NT2/D1 (cell line): ENCODE results near the gene POLR3A.

ENCODE experiments used
- SUZ12 ChIP-seq: IDR thresholded peaks from 2 replicates; pipeline ENCODE4 v1.6.1; 2011; ENCODE audit not compliant: insufficient read length, insufficient read depth; ENCODE audit errors: extremely low read depth
- YY1 ChIP-seq: IDR thresholded peaks from 2 replicates; pipeline ENCODE4 v1.6.1; 2011; ENCODE audit not compliant: insufficient read length, insufficient read depth
- ZNF274 ChIP-seq: IDR thresholded peaks from 2 replicates; pipeline ENCODE4 v1.6.1; 2011; ENCODE audit warnings: mild to moderate bottlenecking, low read depth, low read length

DNA sequence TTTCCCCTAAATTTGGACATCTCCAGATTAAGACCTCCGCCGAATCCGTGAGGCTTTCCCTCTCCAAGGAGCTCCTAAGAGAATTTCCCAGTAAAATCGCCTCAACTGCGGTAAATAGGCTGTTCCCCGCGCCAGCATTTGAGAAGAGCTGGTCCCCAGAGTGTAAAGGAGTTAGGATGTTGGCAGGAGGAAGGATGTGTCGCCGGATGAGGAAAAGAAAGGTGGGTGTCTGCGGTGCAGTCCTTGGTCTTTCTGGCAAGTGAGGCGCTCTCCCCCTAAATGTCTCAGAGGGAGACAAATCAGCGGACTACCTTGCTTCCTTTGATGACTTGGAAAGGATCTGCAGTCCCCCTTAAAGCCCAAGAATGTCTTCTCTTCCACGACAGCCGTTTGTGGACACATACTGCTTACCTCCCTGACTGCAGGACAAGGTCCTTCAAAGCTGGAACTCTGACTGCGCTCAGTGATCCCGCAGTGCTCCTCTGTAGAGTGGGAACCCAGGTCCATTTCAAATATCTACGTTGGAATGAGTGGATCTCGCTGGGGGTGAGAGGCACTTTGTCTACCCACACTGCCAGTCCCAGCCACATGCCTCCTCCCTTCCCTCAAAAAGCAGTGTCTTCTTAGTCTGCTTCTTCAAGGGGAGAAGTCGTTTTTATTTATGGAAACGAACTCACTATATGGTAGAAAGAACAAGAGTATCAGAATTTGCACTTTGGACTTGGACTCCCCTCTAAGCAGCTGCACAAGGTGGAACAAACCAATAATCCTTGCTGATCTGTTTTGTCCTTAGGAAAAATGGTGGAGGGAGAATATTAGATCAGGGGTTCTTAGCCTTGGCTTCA is 101.7 kb downstream of the POLR3A start:
- TF ChIP-seq ZNF274: no peak
- no peak for TF ChIP-seq YY1
- no peak for TF ChIP-seq SUZ12
